ENCODE measurements around the gene UBE4B. TPM values are rescaled to one million over a fixed set of nuclear protein-coding genes. Genes with fewer than 3 reads are reported as not detected.

UBE4B gene
- total and polyA plus RNA-seq, 4 donors = 9.9 to 51.0 (median 28.2) TPM

DNA sequence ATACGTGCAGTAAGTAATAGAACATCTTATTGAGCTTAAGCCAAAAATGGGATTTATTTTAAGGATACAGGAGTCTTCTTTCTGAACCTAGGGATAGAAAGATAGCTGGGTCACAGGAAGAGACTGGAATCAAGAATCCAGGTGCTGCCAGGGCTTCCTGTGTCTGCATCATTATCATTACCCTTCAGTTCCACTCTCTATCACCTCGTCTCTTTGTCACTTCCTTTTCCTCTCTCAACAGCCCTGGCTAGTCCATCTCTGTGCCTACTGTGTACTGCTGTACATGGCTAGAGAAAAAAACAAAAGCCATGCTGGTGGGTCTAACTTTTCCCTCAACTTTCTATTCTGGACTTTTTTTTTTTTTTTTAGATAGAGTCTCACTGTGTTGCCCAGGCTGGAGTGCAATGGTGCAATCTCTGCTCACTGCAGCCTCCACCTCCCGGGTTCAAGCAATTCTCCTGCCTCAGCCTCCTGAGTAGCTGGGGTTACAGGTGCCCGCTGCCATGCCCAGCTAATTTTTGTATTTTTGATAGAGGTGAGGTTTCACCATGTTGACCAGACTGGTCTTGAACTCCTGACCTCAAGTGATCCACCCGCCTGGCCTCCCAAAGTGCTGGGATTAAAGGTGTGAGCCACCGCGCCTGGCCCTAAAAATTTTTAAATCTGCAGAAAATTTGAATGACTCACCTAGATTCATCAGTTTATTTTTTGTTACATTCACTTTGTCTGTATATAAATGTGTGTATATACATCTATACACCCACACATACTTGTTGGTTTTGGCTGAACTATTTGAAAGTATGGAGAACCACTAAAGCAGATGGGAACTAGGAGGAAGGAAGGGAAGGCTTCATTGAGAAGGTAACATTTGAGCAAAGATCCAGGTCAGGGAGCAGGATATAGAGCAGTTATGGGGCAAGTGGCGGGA lies 31.9 kb downstream of the UBE4B start:
- TF ChIP-seq, protein P1, sequence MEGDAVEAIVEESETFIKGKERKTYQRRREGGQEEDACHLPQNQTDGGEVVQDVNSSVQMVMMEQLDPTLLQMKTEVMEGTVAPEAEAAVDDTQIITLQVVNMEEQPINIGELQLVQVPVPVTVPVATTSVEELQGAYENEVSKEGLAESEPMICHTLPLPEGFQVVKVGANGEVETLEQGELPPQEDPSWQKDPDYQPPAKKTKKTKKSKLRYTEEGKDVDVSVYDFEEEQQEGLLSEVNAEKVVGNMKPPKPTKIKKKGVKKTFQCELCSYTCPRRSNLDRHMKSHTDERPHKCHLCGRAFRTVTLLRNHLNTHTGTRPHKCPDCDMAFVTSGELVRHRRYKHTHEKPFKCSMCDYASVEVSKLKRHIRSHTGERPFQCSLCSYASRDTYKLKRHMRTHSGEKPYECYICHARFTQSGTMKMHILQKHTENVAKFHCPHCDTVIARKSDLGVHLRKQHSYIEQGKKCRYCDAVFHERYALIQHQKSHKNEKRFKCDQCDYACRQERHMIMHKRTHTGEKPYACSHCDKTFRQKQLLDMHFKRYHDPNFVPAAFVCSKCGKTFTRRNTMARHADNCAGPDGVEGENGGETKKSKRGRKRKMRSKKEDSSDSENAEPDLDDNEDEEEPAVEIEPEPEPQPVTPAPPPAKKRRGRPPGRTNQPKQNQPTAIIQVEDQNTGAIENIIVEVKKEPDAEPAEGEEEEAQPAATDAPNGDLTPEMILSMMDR (IDR thresholded peaks at IDR 0.05; ENCODE audit: control extremely low read depth, extremely low read depth) = no peak
- DNase-seq = no peak
- Histone ChIP-seq H3K4me1 (ENCODE audit: control insufficient read depth in 5 of 5, insufficient read depth in 5 of 5, low read length in 5 of 5) (peaks cover 0 to 16% (median 8%) of the 10 kb centered on the region in 5 donors), H3K36me3 (ENCODE audit: control insufficient read depth in 4 of 4, insufficient read depth in 4 of 4, low read length in 4 of 4) (no peaks in the 10 kb centered on the region), H3K9ac (ENCODE audit: insufficient read depth in 1 of 2, low read length in 2 of 2) (no peak overlapping the region), H3K27ac (ENCODE audit: low read depth in 1 of 2, low read length in 1 of 2) (peak overlapping the region in 1 of 2 donors; percentile 70), H3K4me3 (no peak overlapping the region), H3K27me3 (ENCODE audit: control insufficient read depth in 3 of 3, insufficient read depth in 3 of 3, low read length in 2 of 3) (no peaks in the 10 kb centered on the region), H3K9me3 (ENCODE audit: control insufficient read depth in 4 of 4, insufficient read depth in 3 of 4, low read length in 3 of 4) (no peaks in the 10 kb centered on the region)
- ATAC-seq (ENCODE audit: insufficient read depth, low FRiP score) = no peak
- WGBS, 2 donors = 79 to 87% methylated on average over 8 of the region's 8 CpGs

DNA sequence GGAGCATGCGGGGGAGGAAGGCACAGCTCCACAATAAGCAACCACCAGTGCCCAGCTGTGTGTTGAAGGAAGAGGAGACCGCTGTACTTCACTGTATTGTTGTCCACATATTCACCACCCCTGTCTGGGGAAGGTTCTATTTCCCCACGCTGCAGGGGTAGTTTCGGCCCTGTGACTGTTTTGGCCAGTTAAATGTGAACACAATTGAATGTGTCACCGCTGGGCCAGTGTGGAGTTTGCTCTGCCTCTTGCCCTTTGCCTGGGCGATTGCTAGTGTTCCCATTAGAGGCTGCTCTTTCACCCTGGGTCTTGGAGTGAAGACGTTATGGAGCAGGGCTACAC lies 32.6 kb downstream of the UBE4B start:
- H3K4me3 ChIP-seq = no peak overlapping the region
- H3K4me1 ChIP-seq (ENCODE audit: control insufficient read depth in 5 of 5, insufficient read depth in 5 of 5, low read length in 5 of 5) = peaks cover 0 to 12% (median 8%) of the 10 kb centered on the region in 5 donors
- H3K36me3 ChIP-seq (ENCODE audit: control insufficient read depth in 4 of 4, insufficient read depth in 4 of 4, low read length in 4 of 4) = no peaks in the 10 kb centered on the region
- no peak overlapping the region for H3K9ac ChIP-seq (ENCODE audit: insufficient read depth in 1 of 2, low read length in 2 of 2)
- TF ChIP-seq, protein P1 (IDR thresholded peaks at IDR 0.05; ENCODE audit: control extremely low read depth, extremely low read depth) = no peak
- H3K27me3 ChIP-seq (ENCODE audit: control insufficient read depth in 3 of 3, insufficient read depth in 3 of 3, low read length in 2 of 3) = no peaks in the 10 kb centered on the region
- no peak for ATAC-seq (ENCODE audit: insufficient read depth, low FRiP score)
- no peak for DNase-seq
- peak overlapping the region in 1 of 2 donors; percentile 70 for H3K27ac ChIP-seq (ENCODE audit: low read depth in 1 of 2, low read length in 1 of 2)
- H3K9me3 ChIP-seq (ENCODE audit: control insufficient read depth in 4 of 4, insufficient read depth in 3 of 4, low read length in 3 of 4) = no peaks in the 10 kb centered on the region
- 70 to 73% methylated on average over 7 of the region's 7 CpGs for WGBS, 2 donors

DNA sequence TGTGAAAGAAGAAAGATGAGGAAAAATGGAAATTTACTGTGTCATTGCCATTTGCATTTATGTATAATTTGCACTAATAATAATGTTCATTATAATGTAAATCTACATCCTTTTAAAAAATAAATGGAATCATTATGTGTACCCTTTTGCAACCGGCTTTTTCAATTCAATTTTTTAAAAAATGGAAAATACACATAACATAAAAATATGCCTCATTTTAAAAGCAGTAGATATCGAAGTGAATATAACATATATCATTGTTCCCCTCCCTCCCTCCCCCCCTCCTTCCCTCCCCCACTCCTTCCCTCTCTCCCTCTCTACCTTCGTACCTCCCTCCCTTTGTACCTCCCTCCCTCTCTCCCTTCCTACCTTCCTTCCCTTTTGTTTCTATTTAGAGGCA lies 33.0 kb downstream of the UBE4B start:
- no peaks in the 10 kb centered on the region for H3K36me3 ChIP-seq (ENCODE audit: control insufficient read depth in 4 of 4, insufficient read depth in 4 of 4, low read length in 4 of 4)
- TF ChIP-seq, protein P1 (IDR thresholded peaks at IDR 0.05; ENCODE audit: control extremely low read depth, extremely low read depth) = no peak
- H3K9ac ChIP-seq (ENCODE audit: insufficient read depth in 1 of 2, low read length in 2 of 2) = no peak overlapping the region
- ATAC-seq (ENCODE audit: insufficient read depth, low FRiP score) = no peak
- DNase-seq = no peak
- WGBS, 2 donors = 62 to 78% methylated on average over 3 of the region's 3 CpGs
- H3K4me3 ChIP-seq = no peak overlapping the region
- peaks cover 0 to 12% (median 8%) of the 10 kb centered on the region in 5 donors for H3K4me1 ChIP-seq (ENCODE audit: control insufficient read depth in 5 of 5, insufficient read depth in 5 of 5, low read length in 5 of 5)
- no peaks in the 10 kb centered on the region for H3K27me3 ChIP-seq (ENCODE audit: control insufficient read depth in 3 of 3, insufficient read depth in 3 of 3, low read length in 2 of 3)
- H3K27ac ChIP-seq (ENCODE audit: low read depth in 1 of 2, low read length in 1 of 2) = peak overlapping the region in 1 of 2 donors; percentile 86
- H3K9me3 ChIP-seq (ENCODE audit: control insufficient read depth in 4 of 4, insufficient read depth in 3 of 4, low read length in 3 of 4) = no peaks in the 10 kb centered on the region

Data from lung (tissue), 12 donors.